ENCODE measurements around the gene FIGN. TPM values are rescaled to one million over a fixed set of nuclear protein-coding genes. Genes with fewer than 3 reads are reported as not detected.

Gene FIGN
- total and polyA plus RNA-seq, 2 of the 13 experiments (the other 11 are each of a cell fraction or from before 2014, with no cell fraction given), result 6.6 to 6.7 TPM

DNA sequence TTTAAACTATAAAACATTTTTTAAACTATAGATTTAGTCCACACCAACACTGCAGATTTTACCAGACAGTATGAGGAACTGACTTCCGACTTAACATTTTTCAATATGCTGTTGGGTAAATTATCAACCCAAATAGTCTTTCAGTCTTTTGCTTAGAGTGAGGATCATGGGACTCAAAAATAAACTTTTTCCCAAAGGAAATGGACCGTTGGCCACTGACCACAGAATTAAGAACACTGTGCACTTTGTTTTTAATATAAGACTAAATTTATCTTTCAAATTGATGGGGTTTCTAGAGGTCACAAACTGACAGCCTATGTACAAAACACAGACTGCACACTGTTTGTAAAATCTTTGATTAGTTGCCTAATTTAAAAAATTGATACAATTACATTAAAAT, 44.9 kb downstream of the FIGN start (continued):
- TF ChIP-seq ZHX2 (IDR thresholded peaks at IDR 0.05; ENCODE audit: low read depth) (no peak), ZHX2 (CRISPR knock-in tag; IDR thresholded peaks at IDR 0.05; ENCODE audit: borderline replicate concordance) (no peak), ZNF44 (CRISPR knock-in tag; IDR thresholded peaks at IDR 0.05) (no peak), ELF1 (CRISPR knock-in tag; IDR thresholded peaks at IDR 0.05) (no peak), HOMEZ (CRISPR knock-in tag; IDR thresholded peaks at IDR 0.05; ENCODE audit: low read depth) (no peak), EHMT2 (IDR thresholded peaks at IDR 0.05; ENCODE audit: borderline replicate concordance, low read depth, low read length) (no peak), ZNF552 (CRISPR knock-in tag; IDR thresholded peaks at IDR 0.05; ENCODE audit: borderline replicate concordance) (no peak)

Data from HepG2 (cell line).